DND-41 (cell line): ENCODE results near the gene MTCH1.

ENCODE experiments used
- ATAC-seq: fragments of 200-7000 bp; cut with Tn5 transposase; 3 replicates; pipeline ENCODE4 v1.9.1; 2021; ENCODE audit warnings: low read depth; ENCODE audit not compliant: insufficient read depth
- DNase-seq: peaks from one replicate; pipeline ENCODE4 v3.0.0-alpha.2; 2020
- H2AFZ ChIP-seq: 2 replicates; pipeline ENCODE4 v1.6.0; 2012; ENCODE audit warnings: low read depth, low read length
- H3K27ac ChIP-seq: 2 replicates; pipeline ENCODE4 v1.5.1; 2012; ENCODE audit warnings: low read length, inconsistent platforms
- H3K27me3 ChIP-seq: fragments of 200-600 bp; sonication (generic); 2 replicates; pipeline ENCODE4 v1.6.0; 2012; ENCODE audit warnings: low read length, mild to moderate bottlenecking, inconsistent platforms; ENCODE audit not compliant: insufficient read depth, poor library complexity
- H3K36me3 ChIP-seq: 2 replicates; pipeline ENCODE4 v1.5.1; 2012; ENCODE audit warnings: low read length, inconsistent platforms; ENCODE audit not compliant: insufficient read depth
- H3K4me1 ChIP-seq: 2 replicates; pipeline ENCODE4 v1.5.1; 2012; ENCODE audit warnings: mild to moderate bottlenecking, low read length; ENCODE audit not compliant: insufficient read depth
- H3K4me2 ChIP-seq: 2 replicates; pipeline ENCODE4 v1.6.0; 2012; ENCODE audit warnings: mild to moderate bottlenecking, moderate library complexity, low read length, inconsistent platforms; ENCODE audit not compliant: insufficient read depth
- H3K4me3 ChIP-seq, 2 experiments: fragments of 200-600 bp in 1 of 2; shearing (Covaris generic) in 1 of 2; 2 replicates each; pipeline ENCODE4 v1.5.1; 2012 to 2016; ENCODE audit warnings: inconsistent platforms in 2 of 2, low read length in 2 of 2, mild to moderate bottlenecking in 2 of 2, low read depth in 1 of 2, moderate library complexity in 1 of 2
- H3K79me2 ChIP-seq: 2 replicates; pipeline ENCODE4 v1.6.0; 2012; ENCODE audit warnings: low read length, inconsistent platforms; ENCODE audit not compliant: insufficient read depth
- H3K9ac ChIP-seq: 2 replicates; pipeline ENCODE4 v1.6.0; 2012; ENCODE audit warnings: low read depth, mild to moderate bottlenecking, inconsistent platforms, low read length, moderate library complexity
- H3K9me3 ChIP-seq: 2 replicates; pipeline ENCODE4 v1.5.1; 2012; ENCODE audit warnings: low read length, moderate library complexity, mild to moderate bottlenecking, inconsistent platforms; ENCODE audit not compliant: insufficient read depth, severe bottlenecking
- H4K20me1 ChIP-seq: 2 replicates; pipeline ENCODE4 v1.6.0; 2012; ENCODE audit warnings: low read length; ENCODE audit not compliant: insufficient read depth
- EZH2 ChIP-seq: IDR thresholded peaks from 3 replicates; pipeline ENCODE4 v1.6.1; 2012; ENCODE audit warnings: borderline replicate concordance, low read depth, mild to moderate bottlenecking, moderate library complexity, low read length, inconsistent platforms; ENCODE audit not compliant: severe bottlenecking
- TF ChIP-seq, protein P1 (sequence below): IDR thresholded peaks from 2 replicates; pipeline ENCODE4 v1.5.1; 2012; ENCODE audit warnings: borderline replicate concordance, low read length, moderate library complexity, mild to moderate bottlenecking; ENCODE audit not compliant: poor library complexity, severe bottlenecking; ENCODE audit errors: extremely low read depth

The MTCH1 gene

DNA sequence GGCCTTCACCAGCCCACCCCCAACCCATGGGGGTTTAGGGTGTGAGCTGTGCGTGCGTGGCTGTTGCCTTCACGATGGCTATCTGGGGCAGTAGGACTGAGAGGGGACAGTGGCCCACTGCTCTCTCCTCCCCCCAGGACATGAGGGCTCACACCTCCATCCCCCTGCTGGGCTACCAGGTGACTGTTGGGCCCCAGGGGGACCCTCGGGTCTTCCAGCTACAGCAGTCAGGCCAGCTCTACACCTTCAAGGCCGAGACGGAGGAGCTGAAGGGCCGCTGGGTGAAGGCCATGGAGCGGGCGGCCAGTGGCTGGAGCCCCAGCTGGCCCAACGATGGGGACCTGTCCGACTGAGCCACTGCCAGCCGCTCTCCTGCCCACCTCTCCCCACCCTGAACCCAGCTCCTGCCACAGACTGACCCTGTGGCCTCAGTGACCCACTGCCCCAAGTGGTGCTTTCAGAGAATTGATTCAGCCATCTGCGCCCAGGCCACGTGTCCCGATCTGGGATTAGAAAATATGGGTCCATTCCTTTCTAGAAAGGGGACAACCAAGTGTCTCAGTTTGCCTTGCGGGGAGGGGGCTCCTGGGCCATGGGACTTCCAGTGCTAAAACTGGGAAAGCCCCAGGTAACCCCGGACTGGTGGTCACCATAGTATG lies 41.9 kb upstream of the MTCH1 start:
- TF ChIP-seq, protein P1, sequence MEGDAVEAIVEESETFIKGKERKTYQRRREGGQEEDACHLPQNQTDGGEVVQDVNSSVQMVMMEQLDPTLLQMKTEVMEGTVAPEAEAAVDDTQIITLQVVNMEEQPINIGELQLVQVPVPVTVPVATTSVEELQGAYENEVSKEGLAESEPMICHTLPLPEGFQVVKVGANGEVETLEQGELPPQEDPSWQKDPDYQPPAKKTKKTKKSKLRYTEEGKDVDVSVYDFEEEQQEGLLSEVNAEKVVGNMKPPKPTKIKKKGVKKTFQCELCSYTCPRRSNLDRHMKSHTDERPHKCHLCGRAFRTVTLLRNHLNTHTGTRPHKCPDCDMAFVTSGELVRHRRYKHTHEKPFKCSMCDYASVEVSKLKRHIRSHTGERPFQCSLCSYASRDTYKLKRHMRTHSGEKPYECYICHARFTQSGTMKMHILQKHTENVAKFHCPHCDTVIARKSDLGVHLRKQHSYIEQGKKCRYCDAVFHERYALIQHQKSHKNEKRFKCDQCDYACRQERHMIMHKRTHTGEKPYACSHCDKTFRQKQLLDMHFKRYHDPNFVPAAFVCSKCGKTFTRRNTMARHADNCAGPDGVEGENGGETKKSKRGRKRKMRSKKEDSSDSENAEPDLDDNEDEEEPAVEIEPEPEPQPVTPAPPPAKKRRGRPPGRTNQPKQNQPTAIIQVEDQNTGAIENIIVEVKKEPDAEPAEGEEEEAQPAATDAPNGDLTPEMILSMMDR = no peak
- no peak for TF ChIP-seq EZH2
- no peak overlapping the region for H3K9ac ChIP-seq
- no peaks in the 10 kb centered on the region for H3K9me3 ChIP-seq
- no peaks in the 10 kb centered on the region for H3K79me2 ChIP-seq
- no peak overlapping the region for H2AFZ ChIP-seq
- H4K20me1 ChIP-seq = no peaks in the 10 kb centered on the region
- DNase-seq (no peak), ATAC-seq (no peak)
- peak overlapping the region; percentile 35; the same call in 1 of the 2 replicates for H3K27ac ChIP-seq
- H3K27me3 ChIP-seq = no peaks in the 10 kb centered on the region
- no peak overlapping the region for H3K4me3 ChIP-seq
- H3K4me1 ChIP-seq = peaks cover 22% of the 10 kb centered on the region
- no peak overlapping the region for H3K4me2 ChIP-seq
- no peaks in the 10 kb centered on the region for H3K36me3 ChIP-seq

DNA sequence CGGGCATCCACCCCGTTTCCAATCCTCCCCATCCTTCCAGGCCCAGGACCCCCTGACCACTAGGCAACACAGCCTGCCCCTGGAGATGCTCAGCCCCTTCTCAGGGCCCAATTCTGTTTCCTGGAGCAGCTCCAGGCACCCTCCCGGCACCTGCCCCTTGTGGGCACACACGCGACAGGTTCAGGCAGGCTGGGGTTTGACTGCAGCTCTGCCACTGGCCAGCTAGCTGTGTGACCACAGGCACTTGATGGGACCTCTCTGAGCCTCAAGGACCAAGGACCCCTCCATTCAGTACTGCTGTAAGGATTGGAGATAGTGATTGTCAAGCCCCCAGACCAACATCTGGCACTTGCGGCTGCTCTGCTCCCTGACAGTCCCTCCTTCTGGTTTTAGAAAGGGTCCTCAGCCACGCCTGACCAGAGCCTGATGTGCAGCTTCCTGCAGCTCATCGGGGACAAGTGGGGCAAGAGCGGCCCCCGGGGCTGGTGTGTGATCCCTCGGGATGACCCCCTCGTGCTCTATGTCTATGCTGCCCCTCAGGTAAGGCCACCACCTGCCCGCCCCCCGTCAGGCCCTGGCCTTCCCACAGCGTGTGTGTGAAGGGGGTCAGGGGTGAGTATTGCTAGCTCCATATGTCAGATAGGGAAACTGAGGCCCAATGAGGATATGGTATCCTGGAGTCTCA lies 41.2 kb upstream of the MTCH1 start:
- no peaks in the 10 kb centered on the region for H3K79me2 ChIP-seq
- no peaks in the 10 kb centered on the region for H3K9me3 ChIP-seq
- no peak overlapping the region for H3K27ac ChIP-seq
- H3K4me2 ChIP-seq = no peak overlapping the region
- no peaks in the 10 kb centered on the region for H3K27me3 ChIP-seq
- no peaks in the 10 kb centered on the region for H3K36me3 ChIP-seq
- no peak overlapping the region for H3K9ac ChIP-seq
- peaks cover 29% of the 10 kb centered on the region for H3K4me1 ChIP-seq
- no peak overlapping the region for H3K4me3 ChIP-seq
- TF ChIP-seq, protein P1 = no peak
- no peak overlapping the region for H2AFZ ChIP-seq
- ATAC-seq (peak; percentile 8; the same call in 1 of the 3 replicates), DNase-seq (no peak)
- H4K20me1 ChIP-seq = no peaks in the 10 kb centered on the region

DNA sequence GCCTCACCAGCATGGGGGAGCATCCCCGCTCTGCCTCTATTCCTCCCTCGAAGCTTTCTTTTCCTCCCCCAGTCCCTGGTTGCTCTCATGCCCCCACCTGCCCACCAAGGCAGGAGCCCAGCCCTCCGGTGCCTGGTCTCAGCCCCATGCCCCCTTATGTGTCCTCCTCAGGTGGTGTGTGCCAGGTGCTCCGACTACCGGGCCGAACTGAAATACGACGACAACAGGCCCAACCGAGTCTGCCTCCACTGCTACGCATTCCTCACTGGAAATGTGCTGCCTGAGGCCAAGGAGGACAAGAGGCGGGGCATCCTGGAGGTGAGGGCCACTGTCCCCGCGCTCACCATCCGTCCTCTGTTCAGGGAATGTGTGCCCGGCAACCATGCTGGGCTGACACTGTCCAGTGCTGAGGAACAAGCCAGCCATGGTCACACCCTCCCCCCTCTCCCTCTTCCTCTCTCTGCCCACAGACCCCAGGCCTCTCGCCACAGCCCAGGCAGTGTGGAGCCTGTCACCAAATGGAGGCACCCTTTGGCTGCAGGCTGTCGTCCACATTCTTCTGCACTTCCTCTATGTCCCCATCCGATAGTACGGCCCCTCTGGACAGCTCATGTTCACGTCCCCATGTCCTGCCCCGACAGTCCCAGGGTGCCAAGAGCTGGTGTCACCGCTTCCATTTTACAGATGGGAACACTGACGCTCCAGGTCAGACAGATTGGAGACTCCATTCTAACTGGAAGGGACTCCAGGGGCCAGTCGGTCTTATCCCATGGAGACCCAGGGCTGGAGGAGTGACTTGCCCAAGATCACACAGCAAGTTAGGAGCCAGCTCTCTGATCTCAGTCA lies 39.8 kb upstream of the MTCH1 start:
- Histone ChIP-seq H3K9me3 (no peaks in the 10 kb centered on the region), H3K27me3 (no peaks in the 10 kb centered on the region), H2AFZ (no peak overlapping the region), H3K79me2 (no peaks in the 10 kb centered on the region), H3K9ac (no peak overlapping the region), H3K4me2 (no peak overlapping the region), H4K20me1 (no peaks in the 10 kb centered on the region), H3K4me1 (peaks cover 42% of the 10 kb centered on the region), H3K27ac (peak overlapping the region; percentile 47), H3K36me3 (no peaks in the 10 kb centered on the region), H3K4me3 (no peak overlapping the region)
- ATAC-seq (no peak), DNase-seq (no peak)
- TF ChIP-seq EZH2 = no peak
- TF ChIP-seq, protein P1 = no peak
